ENCODE data around the gene MED13L.

The MED13L gene

GRCh38 chr12:115953450-115953849 is 324.0 kb downstream of the MED13L start:
- Mint-ChIP-seq H3K27ac (no peak overlapping the region), H3K4me3 (no peak overlapping the region), H3K4me1 (no peaks in the 10 kb centered on the region), H3K36me3 (peaks cover 1% of the 10 kb centered on the region), H3K9me3 (no peaks in the 10 kb centered on the region), H3K27me3 (no peaks in the 10 kb centered on the region)

GRCh38 chr12:115953031-115953430 is 324.5 kb downstream of the MED13L start:
- Mint-ChIP-seq H3K27me3 (no peaks in the 10 kb centered on the region), H3K36me3 (peaks cover 1% of the 10 kb centered on the region), H3K4me3 (no peak overlapping the region), H3K9me3 (no peaks in the 10 kb centered on the region), H3K4me1 (no peaks in the 10 kb centered on the region), H3K27ac (no peak overlapping the region)

- Mint-ChIP-seq H3K4me3 (no peak overlapping the region), H3K27me3 (no peaks in the 10 kb centered on the region), H3K4me1 (no peaks in the 10 kb centered on the region), H3K36me3 (peaks cover 1% of the 10 kb centered on the region), H3K27ac (no peak overlapping the region), H3K9me3 (no peaks in the 10 kb centered on the region)
Observed at GRCh38 chr12:115950959-115951358, 326.5 kb downstream of the MED13L start.

- Mint-ChIP-seq H3K9me3 (no peaks in the 10 kb centered on the region), H3K27ac (no peak overlapping the region), H3K36me3 (peaks cover 1% of the 10 kb centered on the region), H3K27me3 (no peaks in the 10 kb centered on the region), H3K4me3 (no peak overlapping the region), H3K4me1 (no peaks in the 10 kb centered on the region)
Observed at GRCh38 chr12:115949675-115950074, 327.8 kb downstream of the MED13L start.

GRCh38 chr12:115947696-115948062 is 329.8 kb downstream of the MED13L start:
- Mint-ChIP-seq H3K27me3 (no peaks in the 10 kb centered on the region), H3K27ac (no peak overlapping the region), H3K9me3 (no peaks in the 10 kb centered on the region), H3K4me1 (no peaks in the 10 kb centered on the region), H3K36me3 (no peaks in the 10 kb centered on the region), H3K4me3 (no peak overlapping the region)

GRCh38 chr12:115946867-115947695 is 330.4 kb downstream of the MED13L start:
- Mint-ChIP-seq H3K36me3 (no peaks in the 10 kb centered on the region), H3K9me3 (no peaks in the 10 kb centered on the region), H3K27ac (no peak overlapping the region), H3K4me3 (no peak overlapping the region), H3K27me3 (no peaks in the 10 kb centered on the region), H3K4me1 (no peaks in the 10 kb centered on the region)

GRCh38 chr12:115946092-115946491 is 331.4 kb downstream of the MED13L start:
- H3K27ac Mint-ChIP-seq, result no peak overlapping the region
- H3K4me1 Mint-ChIP-seq, result no peaks in the 10 kb centered on the region
- H3K27me3 Mint-ChIP-seq, result peaks cover 2% of the 10 kb centered on the region
- no peak overlapping the region for H3K4me3 Mint-ChIP-seq
- H3K9me3 Mint-ChIP-seq, result no peaks in the 10 kb centered on the region
- no peaks in the 10 kb centered on the region for H3K36me3 Mint-ChIP-seq

GRCh38 chr12:115945491-115945885 is 332.0 kb downstream of the MED13L start:
- Mint-ChIP-seq H3K9me3 (no peaks in the 10 kb centered on the region), H3K27ac (no peak overlapping the region), H3K27me3 (peaks cover 2% of the 10 kb centered on the region)

GRCh38 chr12:115944837-115945490 is 332.5 kb downstream of the MED13L start:
- H3K4me3 Mint-ChIP-seq, result no peak overlapping the region
- no peaks in the 10 kb centered on the region for H3K36me3 Mint-ChIP-seq
- H3K27ac Mint-ChIP-seq, result no peak overlapping the region
- H3K27me3 Mint-ChIP-seq, result peaks cover 2% of the 10 kb centered on the region
- H3K9me3 Mint-ChIP-seq, result no peaks in the 10 kb centered on the region
- H3K4me1 Mint-ChIP-seq, result no peaks in the 10 kb centered on the region

More at GRCh38 chr12:115945491-115945885, 332.0 kb downstream of the MED13L start:
- no peak overlapping the region for H3K4me3 Mint-ChIP-seq
- H3K36me3 Mint-ChIP-seq, result no peaks in the 10 kb centered on the region
- no peaks in the 10 kb centered on the region for H3K4me1 Mint-ChIP-seq

- H3K36me3 Mint-ChIP-seq, result no peaks in the 10 kb centered on the region
- peaks cover 2% of the 10 kb centered on the region for H3K27me3 Mint-ChIP-seq
- H3K9me3 Mint-ChIP-seq, result no peaks in the 10 kb centered on the region
- H3K4me1 Mint-ChIP-seq, result no peaks in the 10 kb centered on the region
- no peak overlapping the region for H3K27ac Mint-ChIP-seq
- no peak overlapping the region for H3K4me3 Mint-ChIP-seq
Observed at GRCh38 chr12:115944392-115944742, 333.1 kb downstream of the MED13L start.

GRCh38 chr12:115943630-115944391 is 333.7 kb downstream of the MED13L start:
- Mint-ChIP-seq H3K9me3 (peaks cover 5% of the 10 kb centered on the region), H3K4me1 (no peaks in the 10 kb centered on the region), H3K27ac (no peak overlapping the region), H3K36me3 (no peaks in the 10 kb centered on the region), H3K27me3 (peaks cover 6% of the 10 kb centered on the region), H3K4me3 (no peak overlapping the region)

GRCh38 chr12:115943310-115943629 is 334.2 kb downstream of the MED13L start:
- H3K4me3 Mint-ChIP-seq, result no peak overlapping the region
- H3K36me3 Mint-ChIP-seq, result no peaks in the 10 kb centered on the region
- no peak overlapping the region for H3K27ac Mint-ChIP-seq
- no peaks in the 10 kb centered on the region for H3K4me1 Mint-ChIP-seq
- H3K9me3 Mint-ChIP-seq, result peaks cover 9% of the 10 kb centered on the region
- H3K27me3 Mint-ChIP-seq, result peaks cover 8% of the 10 kb centered on the region

GRCh38 chr12:115942346-115942745 is 335.1 kb downstream of the MED13L start:
- H3K36me3 Mint-ChIP-seq, result no peaks in the 10 kb centered on the region
- no peak overlapping the region for H3K27ac Mint-ChIP-seq
- peaks cover 9% of the 10 kb centered on the region for H3K9me3 Mint-ChIP-seq
- H3K4me3 Mint-ChIP-seq, result no peak overlapping the region
- peaks cover 8% of the 10 kb centered on the region for H3K27me3 Mint-ChIP-seq
- H3K4me1 Mint-ChIP-seq, result no peaks in the 10 kb centered on the region

GRCh38 chr12:115941362-115941761 is 336.1 kb downstream of the MED13L start:
- peaks cover 9% of the 10 kb centered on the region for H3K9me3 Mint-ChIP-seq
- no peak overlapping the region for H3K27ac Mint-ChIP-seq
- H3K36me3 Mint-ChIP-seq, result no peaks in the 10 kb centered on the region
- H3K4me3 Mint-ChIP-seq, result no peak overlapping the region
- no peaks in the 10 kb centered on the region for H3K4me1 Mint-ChIP-seq
- peaks cover 8% of the 10 kb centered on the region for H3K27me3 Mint-ChIP-seq

- Mint-ChIP-seq H3K4me1 (no peaks in the 10 kb centered on the region), H3K36me3 (no peaks in the 10 kb centered on the region), H3K27me3 (peaks cover 8% of the 10 kb centered on the region), H3K27ac (no peak overlapping the region), H3K9me3 (peaks cover 9% of the 10 kb centered on the region), H3K4me3 (no peak overlapping the region)
Observed at GRCh38 chr12:115938794-115939377, 338.6 kb downstream of the MED13L start.
